Activated CD4-positive, alpha-beta T cell treated with anti-CD3 and anti-CD28 coated beads for 4 hours (primary cell): ENCODE data around the gene SUCO.
"Not testable (repeated sequence)": the region's sequence is repeated elsewhere in the genome, so short reads cannot be mapped to it uniquely, and the experiment has no call there.

Source experiments
- DNase-seq, 2 donors: peaks; one replicate each; pipeline ENCODE4 v3.0.0-alpha.2; 2020

Gene SUCO

DNA sequence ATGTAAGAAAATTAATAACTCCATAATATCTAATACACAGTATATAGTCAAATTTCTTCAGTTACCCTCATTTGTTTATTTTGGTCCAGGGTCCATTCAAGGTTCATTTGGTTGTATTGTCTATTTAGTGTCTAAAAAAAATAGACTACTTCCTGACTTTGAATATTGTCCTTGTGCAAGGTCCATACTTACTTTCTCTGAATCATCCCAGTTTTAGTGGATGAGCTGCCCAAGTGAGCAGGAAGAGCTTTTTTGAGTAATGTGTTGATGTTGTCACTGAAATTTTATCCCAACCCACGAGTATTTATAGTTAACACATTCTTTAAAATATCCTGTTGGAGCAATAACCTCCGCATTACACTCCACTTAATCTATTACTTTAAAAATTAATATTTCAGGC lies 80.3 kb downstream of the SUCO start:
- no peak for DNase-seq

- DNase-seq: no peak
Measured at GRCh38 chr1:172616195-172616594, 83.2 kb downstream of the SUCO start.

- DNase-seq: no peak
Measured at GRCh38 chr1:172616636-172617035, 83.7 kb downstream of the SUCO start.

GRCh38 chr1:172620603-172621002 lies 87.7 kb downstream of the SUCO start:
- DNase-seq: not testable (repeated sequence)

GRCh38 chr1:172622541-172622940 lies 89.6 kb downstream of the SUCO start:
- DNase-seq: no peak

- DNase-seq: no peak
Measured at GRCh38 chr1:172623748-172624147, 90.8 kb downstream of the SUCO start.

GRCh38 chr1:172626845-172627244 lies 93.9 kb downstream of the SUCO start:
- no peak for DNase-seq

GRCh38 chr1:172627702-172628101 lies 94.8 kb downstream of the SUCO start:
- no peak for DNase-seq

DNA sequence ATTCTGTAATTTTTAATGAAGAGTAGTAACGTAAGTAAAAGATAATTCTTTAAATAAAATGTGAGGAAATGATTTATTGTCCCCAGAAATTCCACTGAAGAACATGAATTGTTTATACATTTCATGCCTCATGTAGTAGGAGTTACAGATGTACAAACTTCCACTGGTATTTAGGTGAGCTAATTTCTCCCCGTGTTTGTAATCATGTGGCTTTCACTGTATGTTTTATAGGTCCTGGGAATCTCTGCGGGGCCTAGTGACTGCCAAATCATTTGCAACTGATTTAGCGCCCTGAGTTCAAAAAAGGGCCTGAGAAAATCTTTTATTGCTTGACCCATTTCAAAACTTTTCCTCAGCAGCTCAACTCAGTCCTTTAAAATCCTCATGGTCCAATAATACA lies 95.5 kb downstream of the SUCO start:
- no peak for DNase-seq

- no peak for DNase-seq
Measured at GRCh38 chr1:172629170-172629569, 96.2 kb downstream of the SUCO start.

DNA sequence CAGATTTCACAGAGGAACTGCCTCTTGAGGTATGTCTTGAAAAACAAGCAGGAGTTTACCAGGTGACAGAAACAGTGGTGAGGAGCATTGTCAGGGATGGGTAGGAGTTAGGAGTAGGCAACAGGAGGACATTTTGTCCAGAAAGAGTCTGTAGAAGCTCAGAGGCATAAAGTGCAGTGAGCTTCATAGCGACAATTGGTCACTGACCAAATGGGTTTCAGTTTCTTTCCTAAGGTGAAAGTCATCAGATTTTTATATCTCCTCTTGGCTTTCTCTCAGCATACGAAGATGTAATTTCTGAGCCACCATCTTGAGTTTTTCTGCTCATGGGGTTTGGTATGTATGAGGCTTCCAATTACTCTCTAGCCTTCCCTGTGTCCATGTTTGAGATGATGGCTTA lies 96.7 kb downstream of the SUCO start:
- DNase-seq: no peak

- DNase-seq: no peak
Measured at GRCh38 chr1:172630056-172630818, 97.3 kb downstream of the SUCO start.

- DNase-seq: no peak
Measured at GRCh38 chr1:172630868-172631267, 97.9 kb downstream of the SUCO start.

DNA sequence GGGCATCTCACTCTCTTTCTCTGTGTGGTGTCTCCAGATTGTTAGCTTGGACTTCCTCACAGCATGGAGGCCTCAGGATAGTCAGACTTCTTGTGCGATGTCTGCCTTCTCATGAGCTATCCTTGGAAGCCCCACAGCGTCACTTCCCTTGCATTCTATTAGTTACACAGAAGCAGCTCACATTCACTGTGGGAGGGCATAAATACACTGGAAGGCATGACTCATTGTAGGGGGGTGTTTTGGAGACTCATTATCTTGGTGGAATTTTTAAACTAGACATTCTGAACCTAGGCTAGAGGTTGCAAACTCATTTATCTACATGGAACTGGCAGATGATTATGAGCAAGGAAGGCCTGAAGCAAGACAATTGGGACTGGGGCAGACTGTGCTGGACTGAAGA lies 104.6 kb downstream of the SUCO start:
- peak; percentile 57 to 58 for DNase-seq

- no peak for DNase-seq
Measured at GRCh38 chr1:172638249-172638648, 105.3 kb downstream of the SUCO start.

DNA sequence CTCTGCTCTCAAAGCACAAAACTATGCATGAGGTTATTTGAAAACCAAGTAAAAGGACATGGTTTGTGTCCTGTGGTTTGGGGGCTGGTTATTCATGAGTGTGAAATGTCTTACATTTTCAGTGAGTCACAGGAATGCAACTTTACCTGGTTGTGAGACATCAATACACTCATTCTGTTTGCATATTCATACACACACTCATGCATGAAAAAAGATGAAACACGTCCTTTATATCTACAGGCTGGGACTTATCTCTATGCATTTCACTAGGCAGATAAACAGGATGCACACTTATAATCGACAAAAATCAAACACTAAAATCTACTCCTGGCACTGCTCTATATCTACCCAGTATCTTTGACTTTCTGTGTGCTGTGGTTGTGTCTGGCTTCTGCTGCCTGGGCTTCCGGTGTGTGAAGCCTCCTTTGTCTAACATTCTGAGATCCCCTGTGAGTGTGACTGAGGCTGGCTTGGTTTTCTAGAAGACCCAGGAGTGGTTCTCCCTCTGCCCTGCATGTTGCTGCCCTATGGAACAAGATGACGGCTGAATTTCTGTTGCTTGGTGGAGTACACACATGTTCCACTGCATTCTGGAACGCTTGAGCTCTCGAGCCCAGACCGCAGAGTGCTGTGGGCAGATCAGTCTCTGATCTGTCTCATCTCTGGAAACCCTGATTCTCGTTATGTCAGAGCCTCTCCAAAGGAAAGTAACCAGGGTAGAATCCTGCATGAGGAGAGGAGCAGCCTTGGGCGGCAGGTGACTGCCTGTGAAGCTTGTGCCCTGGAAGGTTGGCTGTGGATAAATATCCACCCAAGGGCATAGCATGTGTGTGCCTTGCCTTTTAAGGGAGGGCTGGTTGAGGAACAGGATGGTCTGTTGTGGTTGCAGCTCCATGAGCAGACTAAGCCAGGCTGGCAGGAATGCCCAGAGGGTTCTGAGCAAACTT lies 106.2 kb downstream of the SUCO start:
- peak; percentile 76 to 83 for DNase-seq

DNA sequence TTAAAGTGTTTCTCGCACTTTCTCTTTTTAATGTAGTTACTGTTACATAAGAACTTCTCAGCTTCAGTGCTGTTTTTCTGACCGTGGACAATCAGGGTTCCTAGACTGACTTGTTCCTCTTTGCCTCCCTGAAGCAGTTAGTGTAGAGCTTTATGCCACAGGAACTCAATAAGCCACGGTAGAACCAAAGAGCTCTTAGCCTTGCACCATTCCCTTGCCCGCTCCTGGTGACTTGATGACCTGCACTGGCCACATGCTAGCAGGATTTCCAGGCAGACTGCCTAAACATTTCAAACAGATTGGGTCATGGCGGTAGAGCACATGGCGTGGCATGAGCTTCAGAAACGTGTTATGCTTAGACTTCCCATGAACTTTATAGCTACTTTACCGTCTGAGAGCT lies 107.2 kb downstream of the SUCO start:
- no peak for DNase-seq

DNA sequence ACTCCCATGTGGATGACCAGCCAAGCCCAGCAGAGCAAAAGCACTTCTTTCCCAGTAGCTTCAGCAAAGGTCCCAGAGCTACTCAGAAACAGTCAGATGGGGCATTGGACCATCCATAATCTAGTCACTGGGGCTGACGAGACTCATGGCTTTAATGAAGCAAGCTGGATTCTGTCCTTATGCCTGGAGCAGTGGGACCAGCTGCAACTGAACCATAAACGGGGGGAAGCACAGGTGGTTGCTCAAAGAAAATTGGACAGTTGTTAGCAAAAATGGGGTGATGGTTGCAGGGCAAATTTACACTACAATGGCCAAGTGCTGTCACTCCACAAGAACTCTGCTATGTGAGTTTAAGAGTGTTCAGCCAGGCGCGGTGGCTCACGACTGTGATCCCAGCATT lies 108.5 kb downstream of the SUCO start:
- DNase-seq: no peak

- no peak for DNase-seq
Measured at GRCh38 chr1:172642970-172643369, 110.0 kb downstream of the SUCO start.

DNA sequence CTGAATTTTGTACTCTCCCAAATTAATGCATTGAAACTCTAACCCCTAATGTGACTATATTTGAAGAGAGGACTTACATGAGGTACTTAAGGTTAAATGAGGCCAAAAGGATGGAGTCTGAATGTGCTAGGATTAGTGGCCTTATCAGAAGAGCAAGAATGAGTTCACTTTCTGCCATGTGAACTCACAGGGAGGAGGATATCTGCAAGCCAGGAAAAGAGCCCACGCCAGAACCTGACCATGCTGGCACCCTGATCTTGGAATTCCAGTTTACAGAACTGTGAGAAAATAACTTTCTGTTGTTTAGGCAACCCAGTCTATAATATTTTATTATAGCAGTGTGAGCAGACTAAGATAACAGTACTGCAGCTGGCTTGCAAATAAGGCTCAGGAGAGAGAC lies 113.7 kb downstream of the SUCO start:
- no peak for DNase-seq

- DNase-seq: no peak
Measured at GRCh38 chr1:172647110-172647564, 114.2 kb downstream of the SUCO start.

- no peak for DNase-seq
Measured at GRCh38 chr1:172647987-172648386, 115.0 kb downstream of the SUCO start.

DNA sequence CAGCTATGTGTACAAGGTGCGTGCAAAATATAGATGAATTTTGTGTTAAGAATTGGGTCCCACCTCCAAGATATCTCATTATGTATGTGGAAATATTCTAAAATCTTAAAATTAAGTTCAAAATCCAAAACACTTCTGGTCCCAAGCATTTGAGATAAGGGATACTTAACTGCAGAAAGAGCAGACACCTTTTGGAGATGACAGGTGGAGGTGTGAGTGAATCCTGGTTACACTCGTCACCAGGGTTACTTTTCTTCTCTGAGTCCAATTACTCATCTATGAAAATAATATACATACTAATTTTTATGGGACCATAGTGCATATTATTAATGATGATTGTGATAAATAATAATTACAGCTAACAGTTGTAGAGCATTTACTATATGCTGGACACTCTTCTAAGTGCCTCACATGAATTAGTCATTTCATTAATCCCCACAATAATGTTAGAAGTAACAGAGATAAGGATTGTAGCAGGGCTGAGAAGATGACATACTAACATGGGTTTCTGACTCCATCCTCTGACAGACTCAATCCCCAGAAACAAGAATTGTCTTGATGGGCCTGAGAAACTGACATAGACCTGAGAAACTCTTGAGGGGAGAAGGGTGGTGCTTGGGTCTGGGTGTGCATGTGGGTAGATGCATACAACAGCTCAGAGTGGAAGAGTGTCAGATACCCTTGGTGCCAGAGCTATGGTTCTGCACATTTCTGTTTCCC lies 117.7 kb downstream of the SUCO start:
- DNase-seq: no peak
